DND-41 (cell line): ENCODE results near the gene CACNA1F.

Experiments
- ATAC-seq: fragments of 200-7000 bp; cut with Tn5 transposase; 3 replicates; pipeline ENCODE4 v1.9.1; 2021; ENCODE audit warnings: low read depth; ENCODE audit not compliant: insufficient read depth
- DNase-seq: peaks from one replicate; pipeline ENCODE4 v3.0.0-alpha.2; 2020
- H2AFZ ChIP-seq: 2 replicates; pipeline ENCODE4 v1.6.0; 2012; ENCODE audit warnings: low read depth, low read length
- H3K27ac ChIP-seq: 2 replicates; pipeline ENCODE4 v1.5.1; 2012; ENCODE audit warnings: low read length, inconsistent platforms
- H3K27me3 ChIP-seq: fragments of 200-600 bp; sonication (generic); 2 replicates; pipeline ENCODE4 v1.6.0; 2012; ENCODE audit warnings: low read length, mild to moderate bottlenecking, inconsistent platforms; ENCODE audit not compliant: insufficient read depth, poor library complexity
- H3K36me3 ChIP-seq: 2 replicates; pipeline ENCODE4 v1.5.1; 2012; ENCODE audit warnings: low read length, inconsistent platforms; ENCODE audit not compliant: insufficient read depth
- H3K4me1 ChIP-seq: 2 replicates; pipeline ENCODE4 v1.5.1; 2012; ENCODE audit warnings: mild to moderate bottlenecking, low read length; ENCODE audit not compliant: insufficient read depth
- H3K4me2 ChIP-seq: 2 replicates; pipeline ENCODE4 v1.6.0; 2012; ENCODE audit warnings: mild to moderate bottlenecking, moderate library complexity, low read length, inconsistent platforms; ENCODE audit not compliant: insufficient read depth
- H3K4me3 ChIP-seq, 2 experiments: fragments of 200-600 bp in 1 of 2; shearing (Covaris generic) in 1 of 2; 2 replicates each; pipeline ENCODE4 v1.5.1; 2012 to 2016; ENCODE audit warnings: inconsistent platforms in 2 of 2, low read length in 2 of 2, mild to moderate bottlenecking in 2 of 2, low read depth in 1 of 2, moderate library complexity in 1 of 2
- H3K79me2 ChIP-seq: 2 replicates; pipeline ENCODE4 v1.6.0; 2012; ENCODE audit warnings: low read length, inconsistent platforms; ENCODE audit not compliant: insufficient read depth
- H3K9ac ChIP-seq: 2 replicates; pipeline ENCODE4 v1.6.0; 2012; ENCODE audit warnings: low read depth, mild to moderate bottlenecking, inconsistent platforms, low read length, moderate library complexity
- H3K9me3 ChIP-seq: 2 replicates; pipeline ENCODE4 v1.5.1; 2012; ENCODE audit warnings: low read length, moderate library complexity, mild to moderate bottlenecking, inconsistent platforms; ENCODE audit not compliant: insufficient read depth, severe bottlenecking
- H4K20me1 ChIP-seq: 2 replicates; pipeline ENCODE4 v1.6.0; 2012; ENCODE audit warnings: low read length; ENCODE audit not compliant: insufficient read depth
- CTCF ChIP-seq: IDR thresholded peaks from 2 replicates; pipeline ENCODE4 v1.5.1; 2012; ENCODE audit warnings: borderline replicate concordance, low read length, moderate library complexity, mild to moderate bottlenecking; ENCODE audit not compliant: poor library complexity, severe bottlenecking; ENCODE audit errors: extremely low read depth
- EZH2 ChIP-seq: IDR thresholded peaks from 3 replicates; pipeline ENCODE4 v1.6.1; 2012; ENCODE audit warnings: borderline replicate concordance, low read depth, mild to moderate bottlenecking, moderate library complexity, low read length, inconsistent platforms; ENCODE audit not compliant: severe bottlenecking

CACNA1F gene

GRCh38 chrX:49163555-49164419 lies 69.4 kb downstream of the CACNA1F start:
- no peaks in the 10 kb centered on the region for H3K9me3 ChIP-seq
- H4K20me1 ChIP-seq: no peaks in the 10 kb centered on the region
- peak overlapping the region; percentile 68 for H3K9ac ChIP-seq
- H3K27ac ChIP-seq: peak overlapping the region; percentile 89
- peak overlapping the region in 1 of 2 experiments; percentile 59; a peak in 2 of 4 replicates for H3K4me3 ChIP-seq
- H3K27me3 ChIP-seq: no peaks in the 10 kb centered on the region
- DNase-seq (peak; percentile 86), ATAC-seq (peak; percentile 73)
- no peaks in the 10 kb centered on the region for H3K79me2 ChIP-seq
- peak overlapping the region; percentile 87 for H2AFZ ChIP-seq
- H3K4me1 ChIP-seq: peaks cover 53% of the 10 kb centered on the region
- TF ChIP-seq CTCF: peak; percentile 85
- TF ChIP-seq EZH2: no peak
- peak overlapping the region; percentile 70 for H3K4me2 ChIP-seq
- no peaks in the 10 kb centered on the region for H3K36me3 ChIP-seq

GRCh38 chrX:49162620-49163019 lies 70.5 kb downstream of the CACNA1F start, which contains the start of gene MAGIX:
Gene MAGIX, plus strand, starts transcription at chrX:49162758. Its CDS starts 132 bp downstream, at chrX:49162890.
- H3K27ac ChIP-seq: peak within 1 kb of the TSS; percentile 89
- TF ChIP-seq EZH2 (no peak), CTCF (no peak)
- DNase-seq: no peak

GRCh38 chrX:49161632-49162031 lies 71.5 kb downstream of the CACNA1F start:
- Histone ChIP-seq H3K36me3 (no peaks in the 10 kb centered on the region), H3K4me3 (no peak overlapping the region), H3K79me2 (no peaks in the 10 kb centered on the region), H3K9ac (no peak overlapping the region), H3K9me3 (no peaks in the 10 kb centered on the region), H3K4me2 (no peak overlapping the region), H3K27ac (no peak overlapping the region), H2AFZ (no peak overlapping the region), H3K27me3 (no peaks in the 10 kb centered on the region), H4K20me1 (no peaks in the 10 kb centered on the region), H3K4me1 (peaks cover 35% of the 10 kb centered on the region)
- ATAC-seq (no peak), DNase-seq (no peak)
- TF ChIP-seq EZH2: no peak
- TF ChIP-seq CTCF: no peak

More at GRCh38 chrX:49162620-49163019, 70.5 kb downstream of the CACNA1F start, which contains the start of gene MAGIX:
- ATAC-seq: no peak
- no peaks in the 10 kb centered on the region for H3K79me2 ChIP-seq
- peak within 1 kb of the TSS; percentile 68 for H3K9ac ChIP-seq
- peak within 1 kb of the TSS in 1 of 2 experiments; percentile 59; a peak in 2 of 4 replicates for H3K4me3 ChIP-seq
- H4K20me1 ChIP-seq: no peaks in the 10 kb centered on the region
- H3K4me2 ChIP-seq: peak within 1 kb of the TSS; percentile 70
- H3K9me3 ChIP-seq: no peaks in the 10 kb centered on the region
- H3K36me3 ChIP-seq: no peaks in the 10 kb centered on the region
- peaks cover 44% of the 10 kb centered on the region for H3K4me1 ChIP-seq
- no peaks in the 10 kb centered on the region for H3K27me3 ChIP-seq
- H2AFZ ChIP-seq: peak within 1 kb of the TSS; percentile 87
